HG02763 (cell line): ENCODE data around the gene SLC13A3.

ENCODE experiments used
- ATAC-seq: cut with Tn5 transposase; IDR thresholded peaks from one replicate; pipeline ENCODE4 v1.9.1; 2021; ENCODE audit warnings: mild to moderate bottlenecking, moderate library complexity; ENCODE audit not compliant: unreplicated experiment

SLC13A3 gene

GRCh38 chr20:46583411-46584214, 67.6 kb downstream of the SLC13A3 start:
- no peak for ATAC-seq

- ATAC-seq, result no peak
Measured at GRCh38 chr20:46582648-46583047, 68.6 kb downstream of the SLC13A3 start.

- no peak for ATAC-seq
Measured at GRCh38 chr20:46581391-46581790, 69.9 kb downstream of the SLC13A3 start.

- no peak for ATAC-seq
Measured at GRCh38 chr20:46580613-46581205, 70.5 kb downstream of the SLC13A3 start.

GRCh38 chr20:46578745-46579144, 72.5 kb downstream of the SLC13A3 start:
- ATAC-seq, result no peak

- no peak for ATAC-seq
Measured at GRCh38 chr20:46576774-46577395, 74.4 kb downstream of the SLC13A3 start.

GRCh38 chr20:46575937-46576461, 75.3 kb downstream of the SLC13A3 start:
- ATAC-seq, result no peak

GRCh38 chr20:46575394-46575793, 75.9 kb downstream of the SLC13A3 start:
- no peak for ATAC-seq

GRCh38 chr20:46573788-46574584, 77.3 kb downstream of the SLC13A3 start:
- ATAC-seq, result no peak

GRCh38 chr20:46573234-46573633, 78.0 kb downstream of the SLC13A3 start:
- ATAC-seq, result no peak

GRCh38 chr20:46572790-46573189, 78.5 kb downstream of the SLC13A3 start:
- ATAC-seq, result no peak

- ATAC-seq, result no peak
Measured at GRCh38 chr20:46572153-46572552, 79.1 kb downstream of the SLC13A3 start.

GRCh38 chr20:46571418-46571817, 79.8 kb downstream of the SLC13A3 start:
- ATAC-seq, result no peak

GRCh38 chr20:46570956-46571355, 80.3 kb downstream of the SLC13A3 start:
- no peak for ATAC-seq

- ATAC-seq, result no peak
Measured at GRCh38 chr20:46569961-46570360, 81.3 kb downstream of the SLC13A3 start.

- ATAC-seq, result no peak
Measured at GRCh38 chr20:46568570-46569129, 82.6 kb downstream of the SLC13A3 start.

GRCh38 chr20:46566125-46566524, 85.1 kb downstream of the SLC13A3 start:
- no peak for ATAC-seq

GRCh38 chr20:46564241-46564957, 86.9 kb downstream of the SLC13A3 start:
- ATAC-seq, result no peak

GRCh38 chr20:46563860-46564221, 87.4 kb downstream of the SLC13A3 start:
- ATAC-seq, result no peak
